PC-3 (cell line): Measurements from ENCODE around the gene GPR15. TPM values are rescaled to one million over a fixed set of nuclear protein-coding genes. Genes with fewer than 3 reads are reported as not detected.

Experiments used
- ATAC-seq: fragments of 200-7000 bp; cut with Tn5 transposase; 2 replicates; pipeline ENCODE4 v1.9.1; 2020; ENCODE audit warnings: mild to moderate bottlenecking, moderate library complexity
- BruUV-seq: library from RNA; stranded (reverse); fragments of 400-500 nt; replicated peaks from 2 replicates; lab custom pipeline; 2021; lab: Mats Ljungman, UMichigan
- CTCF ChIA-PET: fragments of 300-600 bp; sonication (Branson Sonifier 250); formaldehyde crosslinking; loops from one replicate; lab custom pipeline; 2022; ENCODE audit warnings: antibody characterized with exemption; lab: Charles Lee
- POLR2A ChIA-PET: fragments of 300-600 bp; sonication (Branson Sonifier 250); formaldehyde crosslinking; loops from one replicate; lab custom pipeline; 2022; ENCODE audit warnings: antibody characterized with exemption; ENCODE audit not compliant: unreplicated experiment; lab: Charles Lee
- DNase-seq: peaks from one replicate; pipeline ENCODE4 v3.0.0-alpha.2; 2015
- H2AFZ ChIP-seq: fragments of 300-600 bp; sonication (generic); 2 replicates; pipeline ENCODE4 v1.6.0; 2016; ENCODE audit warnings: antibody characterized with exemption, low read length
- H3F3A ChIP-seq: fragments of 300-600 bp; sonication (generic); one replicate; pipeline ENCODE4 v1.6.0; 2017; ENCODE audit warnings: antibody characterized with exemption, low read length, control low read depth, mild to moderate bottlenecking; ENCODE audit not compliant: unreplicated experiment
- H3K27ac ChIP-seq: fragments of 300-600 bp; sonication (generic); 2 replicates; pipeline ENCODE4 v1.5.1; 2016; ENCODE audit warnings: mild to moderate bottlenecking, low read length
- H3K27me3 ChIP-seq: fragments of 300-600 bp; sonication (generic); 2 replicates; pipeline ENCODE4 v1.6.1; 2016; ENCODE audit warnings: low read length, mixed read lengths
- H3K36me3 ChIP-seq: fragments of 300-600 bp; sonication (generic); 2 replicates; pipeline ENCODE4 v1.6.1; 2016; ENCODE audit warnings: low read depth, mixed run types, low read length, mixed read lengths
- H3K4me1 ChIP-seq: fragments of 300-600 bp; sonication (generic); 2 replicates; pipeline ENCODE4 v1.5.1; 2016; ENCODE audit warnings: low read length; ENCODE audit not compliant: insufficient read depth
- H3K4me2 ChIP-seq: fragments of 300-600 bp; sonication (generic); 2 replicates; pipeline ENCODE4 v1.6.0; 2016; ENCODE audit warnings: low read length
- H3K4me3 ChIP-seq: fragments of 300-600 bp; sonication (generic); 2 replicates; pipeline ENCODE4 v1.5.1; 2016; ENCODE audit warnings: mild to moderate bottlenecking, low read length, mixed read lengths
- H3K79me2 ChIP-seq: fragments of 300-600 bp; sonication (generic); 2 replicates; pipeline ENCODE4 v1.6.1; 2017; ENCODE audit warnings: low read length, mixed read lengths
- H3K9ac ChIP-seq: fragments of 300-600 bp; sonication (generic); 2 replicates; pipeline ENCODE4 v1.6.0; 2016; ENCODE audit warnings: mild to moderate bottlenecking, low read length
- H3K9me2 ChIP-seq: fragments of 300-600 bp; sonication (generic); replicated peaks from 2 replicates; pipeline ENCODE4 v1.6.1; 2016; ENCODE audit warnings: mixed run types, low read length, mixed read lengths
- H3K9me3 ChIP-seq: fragments of 300-600 bp; sonication (generic); 2 replicates; pipeline ENCODE4 v1.6.1; 2016; ENCODE audit warnings: low read length, mixed read lengths
- H4K20me1 ChIP-seq: fragments of 300-600 bp; sonication (generic); 2 replicates; pipeline ENCODE4 v1.6.1; 2016; ENCODE audit warnings: low read length, mixed read lengths
- CTCF ChIP-seq: fragments of 300-600 bp; sonication (generic); conservative IDR thresholded peaks from 2 replicates; pipeline ENCODE4 v1.5.1; 2017; ENCODE audit warnings: antibody characterized with exemption, low read depth, mild to moderate bottlenecking, low read length
- EZH2 ChIP-seq: fragments of 300-600 bp; sonication (generic); IDR thresholded peaks from one replicate; pipeline ENCODE4 v1.6.1; 2017; ENCODE audit warnings: antibody characterized with exemption, mild to moderate bottlenecking, low read length; ENCODE audit not compliant: unreplicated experiment
- EZH2phosphoT487 ChIP-seq: fragments of 300-600 bp; sonication (generic); IDR thresholded peaks from 2 replicates; pipeline ENCODE4 v1.6.1; 2018; ENCODE audit warnings: mild to moderate bottlenecking, antibody characterized with exemption, low read length, borderline replicate concordance
- intact Hi-C: fragments of 100-400 bp; cut with micrococcal nuclease; formaldehyde crosslinking; loops from 2 replicates; pipeline ENCODE4 v1.9.0; 2023
- total RNA-seq: library from RNA; depleted of rRNA; stranded (reverse); fragments of >200 nt; gene quantifications from 2 replicates; pipeline ENCODE4 v1.2.3, GENCODE V29; 2014

Gene GPR15
- total RNA-seq, 1 experiment from 2014 or later = not detected

GRCh38 chr3:98525494-98525893 lies 6.3 kb upstream of the GPR15 start:
- peaks cover 19% of the 10 kb centered on the region for H3K79me2 ChIP-seq
- no peak overlapping the region for H3K4me3 ChIP-seq
- H3K27me3 ChIP-seq = no peaks in the 10 kb centered on the region
- H3K9ac ChIP-seq = no peak overlapping the region
- TF ChIP-seq EZH2phosphoT487 = no peak
- TF ChIP-seq CTCF = no peak
- no peak for TF ChIP-seq EZH2
- ATAC-seq (no peak), DNase-seq (no peak)
- H3K9me2 ChIP-seq = no peaks in the 10 kb centered on the region
- CTCF ChIA-PET = no interaction called here
- H3K9me3 ChIP-seq = no peaks in the 10 kb centered on the region
- peaks cover 8% of the 10 kb centered on the region; the same call in 1 of the 2 replicates for H3K36me3 ChIP-seq
- H3K27ac ChIP-seq = no peak overlapping the region
- no peaks in the 10 kb centered on the region for H3F3A ChIP-seq
- H3K4me1 ChIP-seq = peaks cover 10% of the 10 kb centered on the region
- no peak overlapping the region for H3K4me2 ChIP-seq
- POLR2A ChIA-PET = no interaction called here
- intact Hi-C loops = no loop called here
- BruUV-seq = no TSS peak
- peaks cover 11% of the 10 kb centered on the region; the same call in 1 of the 2 replicates for H4K20me1 ChIP-seq
- H2AFZ ChIP-seq = no peak overlapping the region

- H3K27ac ChIP-seq = no peak overlapping the region
- no peak overlapping the region for H3K4me3 ChIP-seq
- intact Hi-C loops = no loop called here
- H2AFZ ChIP-seq = no peak overlapping the region
- H3F3A ChIP-seq = no peaks in the 10 kb centered on the region
- no peak overlapping the region for H3K9ac ChIP-seq
- no peaks in the 10 kb centered on the region for H3K9me2 ChIP-seq
- H4K20me1 ChIP-seq = no peaks in the 10 kb centered on the region
- no peak for DNase-seq
- H3K27me3 ChIP-seq = no peaks in the 10 kb centered on the region; the same call in 1 of the 2 replicates
- ChIA-PET CTCF (no interaction called here), POLR2A (no interaction called here)
- ATAC-seq = no peak
- BruUV-seq = no TSS peak
- no peaks in the 10 kb centered on the region for H3K4me1 ChIP-seq
- H3K9me3 ChIP-seq = no peaks in the 10 kb centered on the region
- no peak for TF ChIP-seq EZH2phosphoT487
- no peak overlapping the region for H3K4me2 ChIP-seq
- H3K79me2 ChIP-seq = no peaks in the 10 kb centered on the region
- H3K36me3 ChIP-seq = no peaks in the 10 kb centered on the region
Observed at GRCh38 chr3:98528474-98529346, 3.1 kb upstream of the GPR15 start.

- H2AFZ ChIP-seq = no peak overlapping the region
- H3K9ac ChIP-seq = no peak overlapping the region
- H3K79me2 ChIP-seq = no peaks in the 10 kb centered on the region
- H3K4me2 ChIP-seq = no peak overlapping the region
- H3K36me3 ChIP-seq = no peaks in the 10 kb centered on the region
- H3K4me3 ChIP-seq = no peak overlapping the region
- intact Hi-C loops = no loop called here
- TF ChIP-seq CTCF = no peak
- no peak for TF ChIP-seq EZH2phosphoT487
- no peak for TF ChIP-seq EZH2
- H3F3A ChIP-seq = no peaks in the 10 kb centered on the region
- POLR2A ChIA-PET = no interaction called here
- ATAC-seq = no peak
- no peaks in the 10 kb centered on the region for H3K4me1 ChIP-seq
- H3K9me2 ChIP-seq = no peaks in the 10 kb centered on the region
- no peak overlapping the region for H3K27ac ChIP-seq
- CTCF ChIA-PET = no interaction called here
- no peaks in the 10 kb centered on the region for H4K20me1 ChIP-seq
- BruUV-seq = no TSS peak
- no peaks in the 10 kb centered on the region; the same call in 1 of the 2 replicates for H3K27me3 ChIP-seq
- H3K9me3 ChIP-seq = no peaks in the 10 kb centered on the region
- no peak for DNase-seq
Observed at GRCh38 chr3:98529856-98530459, 1.8 kb upstream of the GPR15 start.
